GM19023 (cell line): Measurements from ENCODE around the gene TRAPPC2L.

Experiments used
- ATAC-seq: cut with Tn5 transposase; IDR thresholded peaks from one replicate; pipeline ENCODE4 v1.9.1; 2021; ENCODE audit warnings: mild to moderate bottlenecking, moderate library complexity; ENCODE audit not compliant: unreplicated experiment

TRAPPC2L gene

GRCh38 chr16:88906535-88907105 is 49.7 kb downstream of the TRAPPC2L start:
- no peak for ATAC-seq

DNA sequence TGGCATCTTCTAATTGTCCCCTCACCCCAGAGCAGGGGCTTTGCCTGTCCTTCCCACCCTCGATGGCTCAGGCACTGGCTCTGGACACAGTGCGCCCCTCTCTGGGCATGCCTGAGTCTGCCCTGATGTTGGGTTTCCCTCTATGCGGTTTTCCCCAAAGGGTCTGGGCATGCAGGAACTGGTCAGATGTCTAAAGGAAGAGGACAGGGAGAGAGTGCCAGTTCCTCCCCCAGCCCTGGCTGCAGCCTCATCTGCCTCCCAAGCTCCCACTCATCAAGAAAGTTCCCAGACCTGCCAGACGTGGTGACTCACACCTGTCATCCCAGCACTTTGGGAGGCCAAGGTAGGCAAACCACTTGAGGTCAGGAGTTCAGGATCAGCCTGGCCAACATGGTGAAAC is 50.8 kb downstream of the TRAPPC2L start:
- no peak for ATAC-seq

DNA sequence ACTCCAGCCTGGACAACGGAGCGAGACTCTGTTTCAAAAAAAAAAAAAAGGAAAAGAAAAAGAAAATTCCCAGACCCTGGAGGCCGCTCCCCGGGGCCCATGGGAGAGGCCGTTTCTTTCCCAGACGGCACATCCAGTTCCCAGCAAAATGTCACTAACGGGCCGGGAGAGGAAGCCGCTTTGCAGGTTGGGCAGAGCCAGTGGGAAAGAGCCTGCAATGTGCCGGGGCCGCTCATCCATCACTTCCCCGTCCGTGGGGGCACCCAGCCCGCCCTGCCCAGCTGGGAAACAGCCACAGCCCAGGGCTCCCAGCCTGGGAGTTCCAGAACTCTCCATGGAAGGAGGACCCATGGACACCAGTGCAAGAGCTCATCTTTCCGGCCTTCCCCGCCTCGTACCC is 51.4 kb downstream of the TRAPPC2L start:
- ATAC-seq, result no peak

DNA sequence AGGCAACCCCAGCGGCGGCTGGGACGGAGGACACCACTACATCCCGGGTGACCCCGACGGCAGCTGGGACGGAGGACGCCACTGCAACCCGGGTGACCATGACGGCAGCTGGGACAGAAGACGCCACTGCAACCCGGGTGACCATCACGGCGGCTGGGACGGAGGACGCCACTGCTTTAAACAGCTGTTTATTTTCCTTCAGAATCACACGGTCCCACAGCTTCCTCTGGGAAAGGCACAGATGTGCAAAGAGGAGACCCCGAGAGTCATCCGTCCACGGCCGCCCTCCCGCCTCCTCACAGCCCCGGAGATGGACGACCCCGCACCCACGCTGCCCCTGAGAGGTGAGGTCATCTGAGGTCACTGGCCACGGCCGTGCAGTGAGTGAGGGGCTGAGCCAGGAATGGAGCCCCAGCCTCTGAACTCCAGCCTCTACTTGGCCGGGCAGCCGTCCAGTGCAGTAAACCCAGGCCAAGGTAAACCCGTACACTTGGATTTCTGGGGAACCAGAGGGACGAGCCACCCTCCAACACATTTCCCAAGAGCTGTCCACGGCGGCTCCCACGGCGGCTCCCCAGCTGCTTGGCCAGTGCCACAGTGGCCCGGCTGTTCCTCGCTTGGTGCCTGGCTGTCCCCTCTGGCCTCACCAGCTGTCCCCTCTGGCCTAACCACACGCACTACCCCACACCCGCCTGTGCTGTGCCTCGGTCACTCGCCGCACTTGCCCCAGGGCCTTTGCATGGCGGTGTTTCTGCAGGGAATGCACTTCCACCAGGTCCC is 52.7 kb downstream of the TRAPPC2L start:
- ATAC-seq, result no peak

DNA sequence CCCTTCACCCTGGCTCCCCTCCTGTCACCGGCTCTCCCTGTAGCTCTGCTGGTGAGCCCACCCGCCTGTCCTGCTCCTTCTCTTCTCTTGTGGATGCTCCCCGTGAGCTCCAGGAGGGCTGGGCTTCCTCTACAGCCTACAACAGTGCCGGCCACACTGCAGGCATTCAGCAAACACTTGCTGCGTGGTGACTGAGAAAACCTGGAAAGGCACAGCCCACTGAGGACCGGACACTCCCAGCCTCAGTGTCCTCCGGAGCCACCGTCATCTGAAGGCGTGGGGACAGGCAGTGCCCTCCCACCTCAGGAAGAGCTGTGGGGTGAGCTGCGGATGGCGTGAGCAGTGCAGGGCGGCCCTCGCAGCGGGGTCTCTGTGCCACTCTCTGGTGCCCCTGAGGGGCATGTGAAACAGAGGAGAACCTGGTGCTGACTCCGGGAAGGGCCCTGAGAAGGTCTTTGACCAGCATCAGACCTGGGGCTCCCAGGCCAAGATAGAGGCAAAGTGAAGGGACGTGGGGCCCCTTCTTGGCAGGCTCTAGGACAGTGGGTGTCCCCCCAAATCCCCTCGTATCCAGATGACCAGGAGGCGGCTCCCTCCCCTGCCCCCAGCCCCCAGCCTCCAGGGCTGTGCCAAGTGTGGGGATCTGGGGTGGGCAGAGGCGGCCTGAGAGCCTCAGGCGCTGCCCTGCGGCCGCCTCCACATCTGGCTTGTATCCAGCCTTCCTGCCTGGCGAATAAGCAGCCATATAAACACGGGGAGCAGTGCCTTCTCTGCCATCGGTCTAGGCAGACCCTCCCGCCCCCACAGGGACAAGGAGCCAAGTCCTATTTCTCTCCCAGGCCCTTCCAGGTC is 53.6 kb downstream of the TRAPPC2L start:
- ATAC-seq, result no peak

- ATAC-seq, result no peak
These were observed 54.4 kb downstream of the TRAPPC2L start for GRCh38 chr16:88911136-88911945.

GRCh38 chr16:88911946-88912310 is 55.0 kb downstream of the TRAPPC2L start:
- no peak for ATAC-seq
